ENCODE data around the gene PLPP3.

DNA sequence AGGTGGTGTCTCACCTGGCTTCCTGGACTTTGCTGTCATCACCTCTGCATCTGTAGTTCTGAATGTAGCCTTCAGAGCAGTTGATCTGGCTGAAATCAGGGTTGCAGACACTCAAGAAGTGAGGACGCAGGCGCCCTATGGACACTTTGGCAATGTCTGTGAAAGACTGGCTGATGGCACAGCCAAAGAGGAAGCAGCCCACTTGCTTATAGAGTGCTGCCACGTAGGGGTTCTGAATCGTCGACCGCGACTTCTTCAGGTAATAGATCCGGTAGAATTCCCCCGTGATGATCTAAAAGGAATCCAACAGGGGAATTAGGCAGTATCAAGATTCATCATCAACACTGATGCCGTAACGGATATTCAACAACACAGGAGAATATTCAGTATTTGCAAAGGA, 55.1 kb downstream of the PLPP3 start:
- TF ChIP-seq, protein P1, sequence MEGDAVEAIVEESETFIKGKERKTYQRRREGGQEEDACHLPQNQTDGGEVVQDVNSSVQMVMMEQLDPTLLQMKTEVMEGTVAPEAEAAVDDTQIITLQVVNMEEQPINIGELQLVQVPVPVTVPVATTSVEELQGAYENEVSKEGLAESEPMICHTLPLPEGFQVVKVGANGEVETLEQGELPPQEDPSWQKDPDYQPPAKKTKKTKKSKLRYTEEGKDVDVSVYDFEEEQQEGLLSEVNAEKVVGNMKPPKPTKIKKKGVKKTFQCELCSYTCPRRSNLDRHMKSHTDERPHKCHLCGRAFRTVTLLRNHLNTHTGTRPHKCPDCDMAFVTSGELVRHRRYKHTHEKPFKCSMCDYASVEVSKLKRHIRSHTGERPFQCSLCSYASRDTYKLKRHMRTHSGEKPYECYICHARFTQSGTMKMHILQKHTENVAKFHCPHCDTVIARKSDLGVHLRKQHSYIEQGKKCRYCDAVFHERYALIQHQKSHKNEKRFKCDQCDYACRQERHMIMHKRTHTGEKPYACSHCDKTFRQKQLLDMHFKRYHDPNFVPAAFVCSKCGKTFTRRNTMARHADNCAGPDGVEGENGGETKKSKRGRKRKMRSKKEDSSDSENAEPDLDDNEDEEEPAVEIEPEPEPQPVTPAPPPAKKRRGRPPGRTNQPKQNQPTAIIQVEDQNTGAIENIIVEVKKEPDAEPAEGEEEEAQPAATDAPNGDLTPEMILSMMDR (IDR thresholded peaks at IDR 0.05): no peak
- TF ChIP-seq ZFX (IDR thresholded peaks at IDR 0.05; ENCODE audit: borderline replicate concordance): no peak

All from 22Rv1 (cell line).